GM12878 (cell line): ENCODE measurements around the gene SRBD1. TPM values are rescaled to one million over a fixed set of nuclear protein-coding genes. Genes with fewer than 3 reads are reported as not detected.
A peak's percentile ranks its signal among the peaks of the same experiment; 100 is the strongest.

Source experiments
- ATAC-seq: fragments of 200-7000 bp; cut with Tn5 transposase; 3 replicates; pipeline ENCODE4 v1.9.1; 2020; ENCODE audit warnings: mild to moderate bottlenecking, moderate library complexity
- BruUV-seq: library from RNA; stranded (reverse); fragments of 400-500 nt; replicated peaks from 2 replicates; lab custom pipeline; 2021; lab: Mats Ljungman, UMichigan
- CTCF ChIA-PET: fragments of 300-600 bp; sonication (Branson Sonifier 250); formaldehyde crosslinking; extraction: SDS; loops from one replicate; lab custom pipeline; 2021; ENCODE audit warnings: inconsistent platforms; lab: Yijun Ruan, JAX
- POLR2A ChIA-PET: fragments of 350-600 bp; formaldehyde crosslinking; extraction: SDS; loops from one replicate; lab custom pipeline; 2021; ENCODE audit warnings: inconsistent platforms; lab: Charles Lee
- RAD21 ChIA-PET: fragments of 300-600 bp; sonication (Branson Sonifier 250); formaldehyde crosslinking; loops from one replicate; lab custom pipeline; 2023; ENCODE audit warnings: antibody characterized with exemption; ENCODE audit not compliant: unreplicated experiment; lab: Charles Lee
- SMC1A ChIA-PET: fragments of 300-600 bp; sonication (Branson Sonifier 250); formaldehyde crosslinking; loops from one replicate; lab custom pipeline; 2023; ENCODE audit not compliant: unreplicated experiment, uncharacterized antibody; lab: Charles Lee
- DNase-seq: peaks from one replicate; pipeline ENCODE4 v3.0.0-alpha.2; 2011; ENCODE audit warnings: low read depth, low spot score
- FAIRE-seq: peaks from 3 replicates; lab custom pipeline; 2011; peaks lifted over from hg19 to GRCh38; lab: Jason Lieb, UNC
- H2AFZ ChIP-seq: 2 replicates; pipeline ENCODE4 v1.6.0; 2011; ENCODE audit warnings: low read depth, low read length, control low read depth; ENCODE audit not compliant: control insufficient read depth
- H3K27ac ChIP-seq: 2 replicates; pipeline ENCODE4 v1.5.1; 2011; ENCODE audit warnings: control low read depth; ENCODE audit not compliant: control insufficient read depth, insufficient read depth
- H3K27me3 ChIP-seq, 2 experiments: replicated peaks in 1 of 2; 2 replicates each; pipeline versions ENCODE4 v1.6.0 to v1.6.1; 2011; ENCODE audit warnings: low read length in 1 of 2; ENCODE audit not compliant: control insufficient read depth in 2 of 2, insufficient read depth in 2 of 2
- H3K36me3 ChIP-seq, 2 experiments: 2 replicates each; pipeline ENCODE4 v1.5.1; 2011; ENCODE audit warnings: low read length in 1 of 2; ENCODE audit not compliant: control insufficient read depth in 2 of 2, insufficient read depth in 2 of 2
- H3K4me1 ChIP-seq: 2 replicates; pipeline ENCODE4 v1.6.1; 2011; ENCODE audit warnings: mild to moderate bottlenecking, low read length, moderate library complexity, mixed read lengths; ENCODE audit not compliant: control insufficient read depth, insufficient read depth
- H3K4me2 ChIP-seq: 2 replicates; pipeline ENCODE4 v1.6.0; 2011; ENCODE audit warnings: control low read depth; ENCODE audit not compliant: control insufficient read depth, insufficient read depth
- H3K4me3 ChIP-seq: fragments of 200-600 bp; sonication (generic); 2 replicates; pipeline ENCODE4 v1.5.1; 2016
- H3K79me2 ChIP-seq: 2 replicates; pipeline ENCODE4 v1.6.0; 2011; ENCODE audit warnings: low read length; ENCODE audit not compliant: control insufficient read depth, insufficient read depth
- H3K9ac ChIP-seq: 2 replicates; pipeline ENCODE4 v1.8.0; 2011; ENCODE audit warnings: low read length, control low read depth, mixed read lengths; ENCODE audit not compliant: control insufficient read depth, insufficient read depth
- H3K9me3 ChIP-seq: replicated peaks from 3 replicates; pipeline ENCODE4 v1.5.1; 2011; ENCODE audit warnings: mild to moderate bottlenecking, low read length; ENCODE audit not compliant: control insufficient read depth, insufficient read depth
- H4K20me1 ChIP-seq: 2 replicates; pipeline ENCODE4 v1.6.0; 2011; ENCODE audit not compliant: control insufficient read depth, insufficient read depth
- CTCF ChIP-seq, 3 experiments: IDR thresholded peaks in 2 of 3; conservative IDR thresholded peaks in 1 of 3; 2 replicates each; pipeline ENCODE4 v1.5.1; 2011; ENCODE audit warnings: low read depth in 3 of 3, low read length in 3 of 3, mild to moderate bottlenecking in 3 of 3, control low read depth in 2 of 3, moderate library complexity in 2 of 3, inconsistent platforms in 1 of 3, mixed read lengths in 1 of 3; ENCODE audit not compliant: control insufficient read depth in 2 of 3, insufficient read depth in 1 of 3; ENCODE audit errors: extremely low read depth in 1 of 3
- EZH2 ChIP-seq: IDR thresholded peaks from 2 replicates; pipeline ENCODE4 v1.6.1; 2012; ENCODE audit warnings: low read depth, mild to moderate bottlenecking, control low read depth, inconsistent platforms, low read length, borderline replicate concordance; ENCODE audit not compliant: control insufficient read depth
- NFYB ChIP-seq: IDR thresholded peaks from 2 replicates; pipeline ENCODE4 v1.6.1; 2011; ENCODE audit warnings: low read depth, mild to moderate bottlenecking, low read length, improper control_type of control experiment, moderate library complexity; ENCODE audit not compliant: insufficient read depth
- NR2C1 ChIP-seq: fragments of 450-650 bp; IDR thresholded peaks from 2 replicates; pipeline ENCODE4 v1.6.1; 2017; ENCODE audit warnings: antibody characterized with exemption, mild to moderate bottlenecking, moderate library complexity
- PAX5 ChIP-seq: IDR thresholded peaks from 2 replicates; pipeline ENCODE4 v1.6.1; 2011; ENCODE audit warnings: low read depth, low read length, borderline replicate concordance
- RAD21 ChIP-seq: IDR thresholded peaks from 2 replicates; pipeline ENCODE4 v1.6.1; 2011; ENCODE audit warnings: mild to moderate bottlenecking, low read depth, low read length, moderate library complexity; ENCODE audit not compliant: insufficient read depth
- WGBS: methylation state at CpG from one replicate; pipeline ENCODE4 v1.1.6; 2016; ENCODE audit warnings: low lambda C conversion rate; ENCODE audit not compliant: insufficient replicate concordance, insufficient coverage; ENCODE audit errors: missing lambda C conversion rate; 5-methylcytosine and 5-hydroxymethylcytosine counted together
- in situ Hi-C: fragments of 300-500 bp; cut with MboI; formaldehyde crosslinking; loops from 9 replicates; pipeline ENCODE4 v1.14.3; 2018; ENCODE audit warnings: mixed read lengths
- intact Hi-C: fragments of 100-400 bp; cut with micrococcal nuclease; formaldehyde crosslinking; loops from one replicate; pipeline ENCODE4 v1.14.2; 2022; ENCODE audit not compliant: unreplicated experiment
- polyA plus RNA-seq, 11 experiments: library from polyadenylated mRNA; depleted of rRNA in 4 of 11; unstranded in 6 of 11; stranded (reverse) in 5 of 11; fragments of >200 nt; fragmentation: Nextera tagmentation in 4 of 11; fragmentation: Illumina TruSeq in 1 of 11; extraction: Ambion mirVana in 4 of 11; extraction: Trizol in 1 of 11; gene quantifications; 1 replicate in 1 of 11; 2 replicates in 10 of 11; pipeline versions ENCODE4 v1.2.1 to v1.2.3, GENCODE V29; 2011 to 2016; ENCODE audit warnings: inconsistent platforms in 2 of 11, missing spikeins in 2 of 11, low read depth in 1 of 11
- total RNA-seq, 4 experiments: library from RNA; depleted of rRNA in 3 of 4; stranded (reverse); fragments of >200 nt in 3 of 4; fragmentation: Illumina TruSeq in 1 of 4; extraction: Trizol in 1 of 4; gene quantifications; 2 replicates each; pipeline versions ENCODE4 v1.2.1 to v1.2.3, GENCODE V29; 2013 to 2021
- TF ChIP-seq, protein P1 (sequence below): IDR thresholded peaks from 2 replicates; pipeline ENCODE4 v1.6.1; 2011; ENCODE audit warnings: low read depth, low read length, improper control_type of control experiment, borderline replicate concordance
- TF ChIP-seq, protein P2 (sequence below): IDR thresholded peaks from 2 replicates; pipeline ENCODE4 v1.6.1; 2012; ENCODE audit warnings: low read depth, low read length, improper control_type of control experiment

The SRBD1 gene
- total and polyA plus RNA-seq, 10 of the 15 experiments (the other 5 are each of a cell fraction or from before 2014, with no cell fraction given), result 9.7 to 33.1 (median 20.1) TPM

DNA sequence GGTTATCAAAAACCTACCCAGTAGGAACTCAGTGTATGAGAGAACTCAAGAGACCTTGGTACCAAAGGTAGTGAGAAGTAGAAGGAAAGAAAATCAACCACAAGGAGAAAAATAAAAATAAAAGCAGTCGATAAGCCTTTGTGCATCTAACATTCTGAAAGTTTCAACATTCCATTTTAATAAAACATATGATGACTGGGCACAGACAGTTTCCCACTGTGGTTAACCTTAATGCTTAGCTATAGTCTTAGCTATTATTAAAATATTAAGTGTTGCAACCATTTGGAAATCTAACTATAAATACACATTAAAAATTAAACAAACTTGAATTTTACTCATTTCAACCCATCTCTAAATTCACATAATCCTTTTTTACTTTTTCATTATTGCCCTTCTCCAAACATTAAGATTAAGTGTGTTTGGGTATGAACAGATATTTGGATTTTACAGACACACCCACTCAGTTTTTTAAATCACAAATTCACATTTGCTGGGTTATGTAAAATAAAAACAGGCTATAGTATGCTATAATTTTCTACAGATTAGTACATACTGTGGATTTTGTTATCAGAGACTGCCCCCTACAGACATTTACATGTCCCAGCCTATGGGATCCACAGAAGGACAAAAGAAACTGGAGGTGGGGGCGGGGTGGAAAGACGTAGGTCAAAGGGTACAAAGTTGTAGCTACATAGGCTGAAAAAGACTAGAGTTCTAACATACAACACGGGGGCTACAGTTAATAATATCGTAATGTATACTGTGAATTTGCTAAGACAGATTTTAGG lies 32.8 kb downstream of the SRBD1 start:
- Histone ChIP-seq H3K27me3 (no peaks in the 10 kb centered on the region), H4K20me1 (no peaks in the 10 kb centered on the region), H3K4me1 (no peaks in the 10 kb centered on the region), H3K9ac (no peak overlapping the region), H3K4me3 (no peak overlapping the region), H3K79me2 (no peaks in the 10 kb centered on the region), H3K36me3 (peaks cover 2 to 8% of the 10 kb centered on the region in 2 experiments; a peak in 2 of 4 replicates), H3K9me3 (no peaks in the 10 kb centered on the region), H3K4me2 (no peak overlapping the region), H3K27ac (no peak overlapping the region), H2AFZ (no peak overlapping the region)
- intact Hi-C loops (loop anchor here (5.0 kb wide), 1 partner anchor 596 kb away; no protein-coding TSS in a partner anchor), in situ Hi-C loops (no loop called here)
- ChIA-PET POLR2A (interaction anchor here (0.6 kb wide), 1 partner anchor 1399 kb away, joined by 6 read pairs; no protein-coding TSS in a partner anchor), CTCF (interaction anchor here (1.0 to 4.9 kb wide), 6 partner anchors 10 to 1098 kb away, joined by 3 to 35 read pairs (median 6); no protein-coding TSS in a partner anchor), SMC1A (interaction anchor here (0.6 to 2.2 kb wide), 4 partner anchors 9 to 1918 kb away, joined by 3 to 6 read pairs (median 4); no protein-coding TSS in a partner anchor), RAD21 (no interaction called here)
- TF ChIP-seq CTCF (IDR thresholded peaks at IDR 0.05 in 2 of 3, conservative IDR thresholded peaks at IDR 0.05 in 1 of 3; ENCODE audit: control insufficient read depth in 2 of 3, extremely low read depth in 1 of 3, insufficient read depth in 1 of 3, low read depth in 3 of 3, low read length in 3 of 3) (peak in 1 of 3 experiments; percentile 39; a peak in 2 of 6 replicates), RAD21 (peak; percentile 49; the same call in 1 of the 2 replicates), NFYB (no peak), PAX5 (no peak), NR2C1 (0 out of 2 replicates have a peak, but pooled peaks have one; percentile 25), EZH2 (no peak)
- TF ChIP-seq, protein P1, sequence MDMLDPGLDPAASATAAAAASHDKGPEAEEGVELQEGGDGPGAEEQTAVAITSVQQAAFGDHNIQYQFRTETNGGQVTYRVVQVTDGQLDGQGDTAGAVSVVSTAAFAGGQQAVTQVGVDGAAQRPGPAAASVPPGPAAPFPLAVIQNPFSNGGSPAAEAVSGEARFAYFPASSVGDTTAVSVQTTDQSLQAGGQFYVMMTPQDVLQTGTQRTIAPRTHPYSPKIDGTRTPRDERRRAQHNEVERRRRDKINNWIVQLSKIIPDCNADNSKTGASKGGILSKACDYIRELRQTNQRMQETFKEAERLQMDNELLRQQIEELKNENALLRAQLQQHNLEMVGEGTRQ, result no peak
- TF ChIP-seq, protein P2, sequence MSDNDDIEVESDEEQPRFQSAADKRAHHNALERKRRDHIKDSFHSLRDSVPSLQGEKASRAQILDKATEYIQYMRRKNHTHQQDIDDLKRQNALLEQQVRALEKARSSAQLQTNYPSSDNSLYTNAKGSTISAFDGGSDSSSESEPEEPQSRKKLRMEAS, result no peak
- no peak for FAIRE-seq
- DNase-seq, result no peak
- peak; percentile 76 for ATAC-seq
- no TSS peak for BruUV-seq
- 94% methylated on average over 5 of the region's 5 CpGs for WGBS
